GM19468 (cell line): ENCODE results near the gene GNG8.

Experiments
- ATAC-seq: cut with Tn5 transposase; IDR thresholded peaks from one replicate; pipeline ENCODE4 v1.9.1; 2021; ENCODE audit warnings: mild to moderate bottlenecking, moderate library complexity, moderate number of reproducible peaks; ENCODE audit not compliant: unreplicated experiment; ENCODE audit errors: extremely low read depth

The GNG8 gene

DNA sequence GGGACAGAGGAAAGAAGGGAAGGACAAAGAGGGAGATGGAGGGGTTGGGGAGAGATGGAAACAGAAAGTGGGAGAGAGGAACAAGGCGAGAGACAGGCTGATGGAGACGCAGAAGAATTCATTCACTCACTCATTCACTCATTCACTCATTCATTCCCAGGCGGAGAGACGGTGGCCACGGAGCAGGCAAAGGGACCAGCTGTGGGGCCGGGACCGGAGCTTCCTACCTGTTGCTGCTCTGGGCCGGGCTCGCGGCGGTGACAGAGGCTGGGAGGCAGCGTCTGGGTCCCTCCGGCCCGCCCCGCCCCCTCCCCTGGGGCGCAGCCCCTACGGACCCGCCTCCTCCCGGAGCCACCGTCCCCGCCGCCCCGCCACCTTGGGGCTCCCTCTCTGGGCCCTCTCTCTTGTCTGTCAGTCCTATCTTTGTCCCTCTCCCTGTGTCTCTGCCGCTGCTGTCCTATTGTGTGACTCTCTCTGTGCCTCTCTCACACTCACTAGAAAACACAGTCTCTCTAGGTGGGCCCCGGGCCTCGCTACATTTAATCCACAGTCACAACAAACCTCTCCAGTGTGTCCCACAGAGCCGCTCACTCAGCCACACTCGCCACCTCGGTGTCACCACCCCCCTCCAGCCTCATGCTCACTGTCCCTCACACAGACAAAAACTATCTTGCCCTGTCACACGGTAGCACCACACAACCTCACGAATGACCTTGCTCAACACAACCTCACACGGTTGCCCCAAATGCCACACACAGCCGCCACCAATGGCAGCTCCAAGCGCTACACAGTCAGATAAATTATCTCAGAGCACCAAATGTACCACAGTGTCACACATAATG, at the start of gene GNG8:
TSS of gene GNG8 (minus strand) at position 283 of the 842 bp plus-strand sequence. CDS start 1,520 bp downstream, outside the sequence.
- ATAC-seq = no peak

DNA sequence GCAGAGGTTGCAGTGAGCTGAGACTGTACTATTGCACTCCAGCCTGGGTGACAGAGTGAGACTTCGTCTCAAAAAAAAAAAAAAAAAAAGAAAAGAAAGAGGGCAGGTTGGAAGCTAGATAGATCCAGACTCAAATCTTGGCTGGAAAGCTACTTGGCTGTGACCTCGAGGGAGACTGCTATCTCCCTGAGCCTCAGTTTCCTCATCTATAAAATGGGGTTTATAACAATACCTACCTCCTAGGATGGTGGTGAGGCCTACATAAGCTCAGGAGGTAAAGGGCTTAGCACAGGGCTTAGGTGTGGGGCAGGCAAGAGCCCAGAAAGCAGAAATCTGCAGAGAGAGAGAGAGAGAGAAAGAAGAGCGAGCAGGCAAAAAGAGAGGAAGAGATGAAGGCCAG, 49.2 kb upstream of the GNG8 start:
- no peak for ATAC-seq

DNA sequence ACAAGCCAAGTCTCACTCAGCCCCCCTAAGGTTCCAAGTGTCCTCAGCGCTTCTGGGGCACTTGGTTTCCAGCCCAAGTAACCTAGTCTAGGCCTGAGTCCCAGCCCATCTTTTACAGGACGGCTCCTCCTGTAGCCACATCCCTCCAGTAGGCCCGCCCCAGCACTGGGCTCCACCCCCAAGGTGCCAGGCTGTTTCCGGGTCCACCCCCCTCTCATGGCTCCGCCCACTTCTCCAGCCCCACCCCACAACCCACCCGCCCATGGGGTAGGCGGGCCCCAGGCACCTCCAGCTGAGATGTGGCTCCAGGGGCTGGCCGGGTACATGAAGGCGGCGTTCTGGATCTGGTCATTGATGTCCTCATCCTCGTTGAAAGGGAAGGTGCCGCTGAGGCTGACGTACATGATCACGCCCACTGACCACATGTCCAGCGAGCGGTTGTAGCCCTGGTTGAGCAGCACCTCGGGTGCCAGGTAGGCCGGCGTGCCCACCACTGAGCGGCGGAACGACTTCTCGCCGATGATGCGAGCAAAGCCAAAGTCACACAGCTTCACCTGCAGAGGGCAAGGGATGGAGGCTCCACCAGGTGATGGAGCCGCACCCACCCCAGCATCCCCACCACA, 42.2 kb upstream of the GNG8 start:
- ATAC-seq = no peak

DNA sequence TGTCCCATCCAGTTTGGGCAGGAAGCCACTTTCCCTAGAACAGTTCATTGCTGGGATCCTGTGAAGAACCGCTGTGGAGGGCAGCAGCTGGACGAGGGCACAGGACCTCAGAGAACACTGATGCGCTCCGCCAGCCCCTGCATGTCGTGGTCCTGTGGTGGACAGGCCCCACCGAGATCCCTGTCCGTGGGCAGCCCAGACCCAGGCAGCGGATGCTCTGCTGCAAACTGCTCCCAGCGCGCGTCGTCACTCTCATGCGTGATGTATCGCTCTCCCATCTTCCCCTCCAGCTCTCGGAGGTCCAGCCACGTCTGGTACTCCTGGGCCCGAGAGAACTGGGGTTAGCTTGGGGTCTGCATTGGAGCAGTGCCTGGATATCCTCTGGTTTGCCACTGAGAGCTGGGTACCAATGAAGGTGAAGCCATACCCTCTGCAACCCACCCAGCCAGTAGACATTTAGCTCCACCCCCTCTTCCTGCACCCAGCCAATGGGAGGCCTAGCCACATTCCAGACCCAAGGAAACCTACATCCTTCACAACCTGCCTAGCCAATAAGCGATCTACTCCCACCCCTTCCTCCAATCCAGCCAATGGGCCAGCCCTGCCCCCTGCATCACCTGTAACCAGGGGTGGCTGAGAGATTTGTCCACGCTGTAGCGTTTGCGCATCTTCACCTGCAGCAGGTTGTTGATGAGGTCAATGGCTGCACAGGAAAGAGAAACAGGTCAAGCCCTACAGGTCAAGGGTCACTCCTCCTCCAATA, 38.6 kb upstream of the GNG8 start:
- ATAC-seq = no peak

DNA sequence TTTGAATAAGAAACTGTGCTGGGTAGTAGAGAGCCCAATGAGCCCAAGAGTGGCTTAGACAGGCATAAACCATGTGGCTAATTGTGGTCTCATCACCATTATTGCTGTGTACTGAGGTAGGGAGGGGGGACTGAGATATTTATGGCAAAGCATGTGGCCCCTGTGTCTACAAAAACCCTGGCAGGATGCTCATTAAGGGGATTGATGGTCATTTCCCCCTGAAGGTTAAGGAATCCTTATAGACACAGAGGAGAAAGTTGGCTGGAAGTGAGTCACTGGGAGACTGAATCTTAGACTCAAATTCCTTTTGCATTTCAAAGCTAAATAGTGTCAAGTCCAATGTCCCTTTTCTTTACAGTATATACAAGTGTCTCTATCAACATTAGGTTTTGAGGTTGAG, 34.8 kb upstream of the GNG8 start:
- no peak for ATAC-seq

DNA sequence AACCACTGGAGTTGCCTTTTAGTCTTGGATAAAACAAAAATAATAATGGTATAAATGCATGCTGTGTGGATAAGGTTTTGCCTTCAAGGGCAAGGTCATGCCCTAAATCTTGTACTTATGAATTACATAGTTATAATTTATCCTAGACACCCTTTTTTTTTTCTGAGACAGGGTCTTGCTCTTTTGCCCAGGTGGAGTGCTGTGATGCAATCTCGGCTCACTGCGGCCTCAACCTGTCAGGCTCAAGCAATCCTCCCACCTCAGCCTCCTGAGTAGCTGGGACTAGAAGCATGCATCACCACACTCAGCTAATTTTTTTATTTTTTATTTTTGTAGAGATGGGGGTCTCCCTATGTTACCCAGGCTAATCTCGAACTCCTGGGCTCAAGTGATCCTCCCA, 32.7 kb upstream of the GNG8 start:
- no peak for ATAC-seq

DNA sequence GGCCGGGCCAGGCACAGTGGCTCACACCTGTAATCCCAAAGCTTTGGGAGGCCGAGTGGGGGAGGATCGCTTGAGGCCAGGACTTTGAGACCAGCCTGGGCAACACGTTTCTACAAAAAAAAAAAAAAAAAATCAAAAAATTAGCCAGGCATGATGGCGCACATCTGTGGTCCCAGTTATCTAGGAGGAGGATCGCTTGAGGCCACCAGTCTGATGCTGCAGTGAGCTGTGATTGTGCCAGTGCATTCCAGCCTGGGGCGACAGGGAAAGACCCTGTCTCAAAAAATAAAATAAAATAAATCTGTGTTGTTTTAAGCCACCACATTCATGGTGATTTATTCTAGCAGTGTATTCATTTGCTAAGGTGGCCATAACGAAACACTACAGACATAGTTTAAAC, 29.1 kb upstream of the GNG8 start:
- ATAC-seq = no peak

DNA sequence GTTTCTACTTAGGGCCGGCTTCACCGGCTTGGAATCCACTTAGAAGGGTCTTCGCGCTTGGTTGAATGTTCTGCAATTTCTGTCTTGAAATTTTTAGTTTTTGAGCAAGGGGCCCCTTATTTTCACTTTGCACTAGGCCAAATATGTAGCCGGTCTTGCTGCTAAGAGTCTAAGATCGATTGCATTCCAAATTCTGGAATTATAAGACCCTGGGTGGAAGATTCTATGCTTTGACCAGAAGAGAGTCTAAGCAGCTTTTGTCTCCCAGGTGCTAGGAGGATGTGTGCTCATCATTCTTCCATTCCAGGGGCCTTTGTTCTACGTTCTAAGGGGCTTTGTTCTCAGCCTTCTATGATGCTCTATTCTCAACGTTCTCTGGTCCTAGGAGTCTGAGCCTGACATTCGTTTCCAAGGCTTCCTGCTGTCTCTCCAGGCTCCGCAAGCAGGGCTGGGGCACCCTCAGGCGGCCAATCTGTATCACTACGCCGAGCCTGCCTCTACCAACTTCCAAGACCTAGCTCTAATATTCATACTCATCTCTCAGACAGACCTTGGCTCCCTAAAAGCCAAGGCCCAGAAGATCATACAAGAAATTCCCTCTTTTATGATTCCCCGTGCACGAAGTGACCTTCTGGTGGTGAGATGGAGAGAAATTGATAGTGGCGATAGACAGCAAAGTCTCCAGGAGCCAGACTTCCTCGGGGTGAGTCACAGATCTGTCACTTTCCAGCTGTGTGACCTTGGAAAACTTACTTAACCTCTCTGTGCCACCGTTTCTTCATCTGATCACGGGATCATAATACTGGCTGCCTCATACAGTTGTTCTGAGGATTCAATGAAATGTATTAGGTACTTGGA, 26.0 kb upstream of the GNG8 start:
- no peak for ATAC-seq

DNA sequence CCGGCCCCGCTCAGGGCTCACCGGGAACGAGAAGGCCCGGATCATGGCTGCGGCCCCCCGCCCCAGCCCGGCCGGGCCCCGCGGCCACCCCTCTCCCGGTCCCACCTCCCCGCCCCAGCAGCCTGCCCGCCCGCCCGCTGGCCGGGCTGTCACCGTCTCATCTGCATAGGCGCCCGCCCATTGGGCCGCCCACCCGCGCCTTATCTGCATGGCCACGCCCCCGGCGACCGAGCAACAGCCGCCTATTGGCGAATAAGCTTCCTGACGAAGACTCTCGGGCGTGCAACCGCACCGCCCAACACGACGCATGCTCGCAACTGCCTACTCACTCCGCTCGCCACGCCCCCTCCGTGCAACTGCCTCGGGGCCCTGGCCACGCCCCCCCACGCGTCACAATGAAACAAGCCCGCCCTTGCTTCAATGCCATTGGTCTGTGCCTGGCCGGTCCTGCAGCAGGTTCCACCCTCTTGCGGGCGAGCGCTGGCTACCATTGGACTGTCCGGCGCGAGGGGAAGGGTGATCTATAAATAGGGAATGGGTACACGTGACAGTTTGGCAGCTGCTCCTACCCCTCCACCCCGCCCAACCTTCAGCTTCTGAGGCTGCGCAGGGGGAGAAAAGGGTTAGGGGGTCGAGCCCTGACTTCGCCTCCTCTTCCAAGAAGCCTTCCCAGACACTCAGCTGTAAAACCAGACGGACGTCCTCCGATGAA, 25.2 kb upstream of the GNG8 start, which contains the start of gene DACT3:
TSS of gene DACT3 (minus strand) at position 163 of the 712 bp plus-strand sequence. CDS start at position 45, 118 bp downstream.
- ATAC-seq = peak; percentile 83

DNA sequence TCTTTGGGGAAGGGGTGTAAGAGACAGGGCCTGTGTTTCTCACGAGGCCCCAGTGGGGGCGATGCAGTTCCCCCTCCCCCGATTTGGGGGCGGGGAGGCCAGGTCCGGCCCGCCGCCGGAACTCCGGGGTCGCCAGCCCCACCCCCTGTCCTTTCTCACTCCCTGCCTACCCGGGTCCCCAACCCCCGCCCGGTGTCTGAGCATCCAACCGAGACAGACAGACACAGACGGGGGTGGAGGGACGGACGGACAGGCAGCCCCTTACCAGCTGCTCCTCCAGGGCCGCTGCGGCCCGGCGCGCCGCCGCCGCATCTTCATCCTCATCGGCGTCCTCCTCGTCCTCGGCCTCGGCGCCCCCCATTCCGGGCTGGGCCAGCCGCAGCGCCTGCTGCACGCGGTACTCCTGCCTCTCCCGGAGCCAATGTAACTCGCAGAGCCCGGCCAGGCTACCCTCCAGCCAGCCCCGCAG, 24.6 kb upstream of the GNG8 start:
- ATAC-seq = no peak

DNA sequence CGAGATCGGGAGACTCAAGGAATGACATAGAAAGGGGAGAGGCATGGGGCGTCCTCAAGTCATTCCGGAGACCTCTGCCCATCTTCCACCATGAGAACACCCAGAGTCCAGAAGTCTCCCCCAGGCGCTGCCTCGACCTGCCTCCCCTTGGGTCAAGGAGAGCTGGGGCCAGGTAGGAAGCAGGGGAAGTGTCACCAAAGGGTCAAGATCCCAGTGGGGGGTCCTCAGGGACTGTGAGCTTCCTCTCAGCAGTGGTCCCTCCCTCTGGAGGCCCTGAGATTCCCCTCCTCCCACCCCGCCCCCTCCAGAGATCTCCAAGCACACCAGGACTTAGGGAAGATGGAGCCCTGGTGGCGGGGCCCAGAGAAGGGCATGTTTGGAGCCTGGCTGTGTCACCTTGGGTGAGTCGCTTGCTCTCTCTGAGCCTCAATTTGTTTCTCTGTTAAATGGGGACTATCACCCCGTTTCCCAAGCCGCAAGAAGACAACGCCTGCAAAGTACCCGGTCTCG, 24.1 kb upstream of the GNG8 start:
- no peak for ATAC-seq

DNA sequence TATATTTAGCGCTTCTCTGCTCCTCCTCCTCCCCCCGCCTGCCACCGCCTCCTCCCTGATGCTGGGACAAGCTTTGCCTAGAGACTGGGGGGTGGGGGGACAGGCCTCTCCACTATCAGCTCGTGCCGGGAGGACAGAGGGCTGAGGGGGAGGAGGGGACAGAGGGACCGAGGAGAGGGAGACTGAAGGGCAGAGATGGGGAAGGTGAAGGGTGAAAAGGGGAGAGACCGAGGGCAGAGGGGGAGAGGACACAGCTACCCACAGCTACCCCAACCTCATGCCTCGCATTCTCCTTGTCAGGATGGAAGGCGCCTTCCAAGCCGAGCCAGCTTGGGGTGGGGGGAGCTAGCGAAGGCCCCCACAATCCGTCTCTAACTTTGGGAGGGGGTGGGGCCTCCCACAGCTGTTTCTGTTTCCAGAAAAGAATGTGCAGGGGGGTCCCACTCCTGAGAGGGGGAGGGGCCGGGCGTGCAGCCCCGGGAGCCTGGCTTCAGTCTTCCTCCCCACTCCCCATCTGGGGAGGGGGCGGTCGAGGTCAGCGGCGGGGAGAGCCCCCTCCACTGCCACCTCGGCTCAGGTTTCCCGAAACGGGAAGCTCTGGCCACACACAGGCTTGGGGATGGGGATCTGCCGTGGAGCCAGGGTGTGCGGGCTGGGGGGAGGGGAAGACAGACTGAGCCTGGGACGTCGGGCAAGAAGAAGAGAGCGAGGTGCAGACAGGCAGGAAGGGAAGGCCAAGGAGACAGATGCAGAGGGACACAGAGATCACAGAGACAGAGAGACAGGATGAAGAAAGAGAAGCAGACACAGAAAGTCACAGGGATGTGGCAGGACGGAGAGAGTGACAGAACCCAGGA, 23.4 kb upstream of the GNG8 start:
- no peak for ATAC-seq

DNA sequence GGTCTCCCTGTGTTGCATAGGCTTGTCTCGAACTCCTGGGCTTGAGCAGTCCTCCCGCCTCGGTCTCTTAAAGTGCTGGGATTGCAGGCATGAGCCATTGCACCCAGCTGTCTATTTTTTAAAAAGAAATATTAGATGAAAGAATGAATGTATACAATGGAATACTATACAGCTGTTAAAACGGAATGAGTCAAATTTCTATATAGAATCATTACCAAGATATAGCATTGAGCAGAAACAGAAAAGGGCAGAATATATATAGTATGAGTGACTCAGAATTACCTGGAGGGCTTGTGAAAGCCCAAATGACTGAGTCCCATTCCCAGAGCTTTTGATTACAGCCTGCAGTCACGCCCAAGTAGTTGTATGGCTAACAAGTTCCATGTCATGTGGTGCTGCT, 20.5 kb upstream of the GNG8 start:
- ATAC-seq = no peak

DNA sequence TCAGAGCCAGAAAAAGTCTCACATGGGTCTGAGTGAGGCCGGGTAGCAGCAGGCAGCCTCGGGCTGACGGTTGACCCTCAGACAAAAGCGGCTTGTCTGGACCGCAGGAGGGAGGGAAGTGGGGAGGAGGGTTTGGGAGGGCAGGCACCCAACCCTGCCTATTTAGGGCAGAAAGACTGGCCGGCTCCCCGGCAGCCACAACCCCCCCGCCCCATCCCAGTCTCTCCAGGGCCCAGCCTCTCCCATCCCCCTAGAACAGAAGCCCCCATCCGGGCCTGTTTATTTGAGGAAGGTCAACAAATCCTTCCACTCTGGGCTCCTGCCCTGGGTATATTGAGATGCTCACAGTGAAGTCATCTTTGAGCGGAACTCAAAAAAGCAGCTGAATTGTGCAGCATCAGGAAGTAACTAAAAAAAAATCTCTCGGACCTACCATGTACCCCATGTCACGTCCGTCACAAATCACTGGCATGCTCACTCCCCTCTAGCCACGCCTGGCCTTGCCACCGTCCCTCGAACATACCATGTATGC, 18.7 kb upstream of the GNG8 start:
- no peak for ATAC-seq

DNA sequence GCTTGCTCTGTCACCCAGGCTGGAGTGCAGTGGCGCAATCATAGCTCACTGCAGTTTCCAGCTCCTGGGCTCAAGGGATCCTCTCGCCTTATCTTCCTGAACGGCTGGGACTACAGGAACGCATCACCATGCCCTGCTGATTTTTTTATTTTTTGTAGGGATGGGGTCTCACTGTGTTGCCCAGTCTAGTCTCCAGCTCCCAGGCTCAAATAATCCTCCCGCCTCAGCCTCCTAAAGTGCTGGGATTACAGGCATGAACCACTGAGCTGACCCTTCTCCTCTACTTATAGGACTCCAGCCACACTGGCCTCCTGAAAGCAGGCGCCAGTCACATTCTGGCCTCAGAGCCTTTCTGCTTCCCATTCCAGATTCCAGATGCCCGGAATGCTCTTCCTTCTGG, 14.4 kb upstream of the GNG8 start:
- ATAC-seq = no peak

DNA sequence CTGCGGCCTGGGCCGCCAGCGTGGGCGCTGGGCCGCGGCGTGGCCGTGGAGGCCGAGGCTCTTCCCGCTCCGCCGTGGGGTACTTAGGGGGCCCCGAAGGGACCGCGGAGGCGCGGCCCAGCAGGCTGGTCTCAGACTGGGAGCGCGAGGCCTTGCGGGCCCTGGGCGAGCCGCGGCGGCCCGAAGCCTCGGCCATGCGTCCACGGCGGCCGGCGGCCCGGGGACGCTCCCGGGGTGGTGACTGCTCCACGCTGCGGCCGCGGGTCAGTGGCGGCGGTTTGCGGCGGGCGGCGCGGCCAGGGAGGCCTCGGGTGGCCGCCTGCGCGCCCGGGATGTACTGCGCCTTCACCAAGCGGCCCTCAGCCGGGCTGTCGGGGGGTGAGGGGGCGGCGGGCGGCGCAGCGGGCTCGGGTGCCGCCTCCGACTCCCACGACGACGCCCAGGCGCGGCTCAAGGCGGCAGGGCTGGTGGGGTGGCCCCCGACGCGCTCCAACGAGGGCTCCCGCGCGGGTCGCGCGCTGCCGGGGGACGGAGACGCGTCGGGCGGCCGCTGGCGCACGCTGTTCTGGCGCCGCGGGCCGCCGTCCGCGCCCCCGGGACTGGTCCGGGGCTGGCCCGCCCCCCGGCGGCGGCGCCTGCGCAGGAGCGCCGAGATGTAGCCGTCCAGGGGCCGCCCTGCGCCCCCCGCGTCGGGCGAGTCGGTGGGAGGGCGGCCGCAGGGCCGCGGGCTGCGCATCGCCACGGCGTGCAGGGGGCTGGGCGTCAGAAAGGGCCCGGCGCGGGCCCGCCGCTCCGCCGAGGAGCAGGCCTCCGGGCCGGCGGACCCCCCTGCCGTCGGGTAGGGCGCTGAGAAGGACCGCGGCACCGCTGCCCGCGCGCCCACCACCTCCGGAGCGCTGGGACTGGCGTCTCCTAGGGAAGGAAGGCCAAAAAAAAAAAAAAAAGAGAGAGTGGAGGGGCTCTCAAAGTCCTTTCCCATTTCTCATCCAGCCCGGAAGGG, 13.3 kb upstream of the GNG8 start:
- ATAC-seq = no peak
